Hippocampal formation (tissue), 2 donors: ENCODE results near the gene MAPK4.
"Not testable (repeated sequence)": the region's sequence is repeated elsewhere in the genome, so short reads cannot be mapped to it uniquely, and the experiment has no call there.

Experiments used
- DNase-seq, 2 donors: peaks; one replicate each; lab custom pipeline; 2025; lab: John Stamatoyannopoulos, UW

The MAPK4 gene

DNA sequence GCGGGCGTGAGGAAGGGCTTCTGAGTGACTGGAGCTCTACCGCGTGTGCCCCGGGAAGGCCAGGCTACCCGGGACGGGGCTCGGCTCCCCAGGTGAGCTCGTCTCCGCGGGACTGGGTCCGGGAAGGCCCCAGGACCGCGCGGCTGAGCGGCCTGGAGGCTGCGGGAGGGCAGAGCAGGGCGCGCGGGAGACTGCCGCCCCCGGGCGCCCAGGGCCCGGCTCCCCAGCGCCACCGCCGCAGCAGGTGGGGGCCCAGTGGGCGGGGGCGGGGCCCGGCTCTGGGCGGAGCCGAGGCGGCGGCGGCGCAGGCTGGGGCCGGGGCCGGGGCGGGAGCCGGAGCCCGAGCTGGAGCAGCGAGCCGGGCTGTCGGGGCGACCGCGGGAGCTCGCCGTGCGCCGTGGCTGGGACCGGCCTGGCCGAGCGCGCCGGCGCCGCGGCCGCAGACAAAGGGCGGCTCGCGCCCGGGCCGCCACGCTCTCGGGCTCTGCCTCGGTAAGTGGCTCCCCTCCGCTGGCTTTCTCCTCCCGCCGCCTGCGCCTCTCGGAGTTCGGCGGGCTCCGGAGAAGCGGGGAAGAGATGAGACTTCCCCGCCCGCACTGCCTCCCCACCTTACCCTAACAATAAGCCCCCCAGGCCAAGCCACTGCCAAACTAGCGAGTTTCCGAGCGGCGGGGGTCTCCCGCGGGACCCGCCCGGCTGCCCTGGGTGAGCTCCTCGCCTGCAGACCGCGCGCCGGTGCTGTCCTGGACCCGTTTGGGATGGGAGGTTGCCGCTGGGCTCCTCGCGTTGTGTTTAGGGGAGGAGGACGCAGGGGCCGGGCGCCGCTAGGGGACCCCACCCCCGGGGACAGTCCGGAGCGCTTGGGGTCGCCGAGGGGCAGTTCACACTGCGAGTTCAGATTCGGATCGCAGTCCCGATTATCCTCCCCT lies at the start of gene MAPK4:
TSS of gene MAPK4 (plus strand) at position 336 of the 929 bp plus-strand sequence. CDS start 103,872 bp downstream, outside the sequence.
- peak in 1 of 2 donors; percentile 13 for DNase-seq

DNA sequence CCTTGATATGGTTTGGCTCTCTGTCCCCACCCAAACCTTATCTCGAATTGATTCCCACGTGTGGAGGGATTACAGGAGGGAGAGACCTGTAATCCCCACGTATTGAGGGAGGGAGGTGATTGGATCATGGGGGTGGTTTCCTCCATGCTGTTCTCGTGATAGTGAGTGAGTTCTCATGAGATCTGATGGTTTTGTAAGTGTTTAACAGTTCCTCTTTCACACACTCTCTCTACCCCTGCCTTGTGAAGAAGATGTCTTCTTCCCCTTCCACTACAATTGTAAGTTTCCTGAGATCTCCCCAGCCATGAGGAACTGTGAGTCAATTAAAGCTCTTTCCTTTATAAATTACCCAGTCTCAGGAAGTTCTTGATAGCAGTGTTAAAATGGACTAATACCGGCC lies 42.6 kb upstream of the MAPK4 start:
- not testable (repeated sequence) for DNase-seq

DNA sequence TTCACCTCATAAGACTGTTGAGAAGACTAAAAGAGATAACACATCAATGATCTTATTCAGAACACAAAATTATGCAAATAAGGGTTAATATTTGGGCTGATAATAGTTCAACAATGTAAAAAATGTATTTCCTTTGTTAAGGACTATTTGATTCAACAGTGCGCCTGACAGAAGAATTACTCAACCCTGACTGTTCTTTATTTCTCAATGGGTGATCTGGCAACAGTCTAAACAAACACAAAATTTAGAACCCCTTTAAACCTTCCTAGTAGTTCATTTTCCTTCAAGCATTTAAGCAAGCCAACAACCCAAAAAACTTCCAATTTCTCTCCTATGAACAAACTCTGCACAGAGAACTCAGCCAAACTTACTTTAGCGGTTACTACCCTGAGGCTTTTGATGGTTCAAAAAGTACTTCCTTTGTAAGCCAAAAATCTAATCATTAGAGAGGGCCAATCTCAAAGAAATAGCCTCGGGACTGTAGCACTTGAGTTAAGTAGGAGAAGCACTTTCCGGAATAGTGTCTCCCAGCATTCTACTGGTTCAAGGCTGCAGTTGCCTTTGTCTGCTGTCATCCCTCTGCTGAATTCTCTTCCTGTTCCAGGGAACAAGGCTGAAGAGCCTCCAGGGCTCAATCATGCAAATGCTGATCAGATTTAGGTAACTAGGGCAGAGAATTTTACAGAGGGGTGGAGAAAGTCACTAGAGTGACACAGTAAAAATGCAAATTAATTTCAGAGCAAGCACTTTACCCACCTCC lies 40.9 kb upstream of the MAPK4 start:
- peak in 1 of 2 donors; percentile 41 for DNase-seq

DNA sequence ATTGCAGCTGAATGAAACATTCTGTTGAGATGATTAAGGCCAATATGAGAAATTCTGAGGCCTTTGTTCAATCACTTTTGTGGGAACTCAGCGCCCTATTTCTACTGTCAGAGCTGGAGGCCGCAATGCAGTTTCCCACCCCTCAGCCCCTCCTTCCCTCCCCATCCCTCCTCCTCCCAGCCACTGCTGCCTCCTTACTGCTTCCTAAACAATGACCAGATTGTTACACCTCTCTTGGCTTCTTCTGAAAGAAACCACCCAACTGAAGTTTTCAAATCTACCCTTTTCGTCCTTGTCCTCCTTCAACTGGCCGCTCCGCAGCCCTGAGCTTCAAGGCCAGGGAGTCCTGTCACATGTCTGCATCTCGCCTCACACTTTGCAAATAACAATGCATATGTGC lies 36.7 kb upstream of the MAPK4 start:
- peak in 1 of 2 donors; percentile 27 for DNase-seq

DNA sequence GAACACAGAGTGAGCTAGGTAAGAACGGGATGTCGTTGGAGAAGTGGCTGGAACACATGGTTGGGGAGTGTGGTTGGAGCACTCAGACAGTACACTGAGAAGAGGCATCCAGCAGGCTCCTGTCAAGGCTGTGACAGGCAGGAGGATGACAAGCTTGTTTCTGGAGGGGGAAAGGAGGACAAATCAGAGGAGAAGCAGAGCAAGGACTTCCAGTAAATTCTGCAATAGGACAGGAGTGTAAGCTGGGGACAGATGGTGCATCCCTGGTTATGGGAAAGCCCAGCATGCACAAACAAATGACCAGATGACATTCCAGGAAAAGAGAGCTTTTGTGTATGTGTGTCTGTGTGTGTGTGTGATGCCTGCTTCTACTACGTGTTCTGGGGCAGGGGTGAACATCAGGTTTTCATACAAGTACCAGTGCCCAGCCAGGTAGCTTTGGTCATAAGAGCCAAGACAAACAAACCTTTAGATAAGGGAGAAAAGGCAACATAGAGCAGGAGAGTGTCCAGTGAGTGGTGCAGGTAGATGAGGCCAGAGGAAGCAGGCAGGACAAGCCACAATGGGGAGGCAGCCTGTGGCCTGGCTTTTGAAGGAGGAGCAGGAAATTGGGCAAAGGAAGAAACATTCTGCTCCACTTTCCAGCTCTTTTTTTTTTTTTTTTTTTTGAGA lies 32.1 kb upstream of the MAPK4 start:
- no peak for DNase-seq

GRCh38 chr18:50528806-50529205 lies 31.1 kb upstream of the MAPK4 start:
- DNase-seq = no peak

DNA sequence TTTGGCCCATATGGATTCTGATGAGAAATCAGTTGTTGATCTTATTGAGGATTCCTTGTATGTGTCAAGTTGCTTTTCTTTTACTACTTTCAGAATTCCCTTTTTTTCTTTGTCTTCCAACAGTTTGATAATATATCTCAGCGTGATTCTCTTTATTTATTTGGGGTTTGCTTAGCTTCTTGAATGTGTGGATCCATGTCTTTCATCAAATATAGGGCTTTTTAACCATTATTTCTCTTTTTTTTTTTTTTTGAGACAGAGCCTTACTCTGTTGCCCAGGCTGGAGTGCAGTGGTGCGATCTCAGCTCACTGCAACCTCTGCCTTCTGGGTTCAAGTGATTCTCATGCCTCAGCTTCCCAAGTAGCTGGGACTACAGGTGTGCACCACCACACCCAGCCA lies 26.1 kb upstream of the MAPK4 start:
- not testable (repeated sequence) for DNase-seq

DNA sequence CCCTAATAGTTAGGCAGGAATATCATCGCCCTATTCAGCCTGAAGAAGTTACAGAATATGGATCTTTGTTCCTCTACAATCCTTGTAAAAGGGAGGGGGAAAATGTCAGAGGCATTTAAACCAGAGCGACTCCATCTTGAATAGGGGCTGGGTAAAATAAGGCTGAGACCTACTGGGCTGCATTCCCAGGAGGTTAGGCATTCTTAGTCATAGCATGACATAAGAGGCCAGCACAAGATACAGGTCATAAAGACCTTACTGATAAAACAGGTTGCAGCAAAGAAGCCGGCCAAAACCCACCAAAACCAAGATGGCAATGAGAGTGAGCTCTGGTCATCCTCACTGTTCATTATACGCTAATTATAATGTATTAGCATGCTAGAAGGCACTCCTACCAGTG lies 15.4 kb upstream of the MAPK4 start:
- DNase-seq = not testable (repeated sequence)

DNA sequence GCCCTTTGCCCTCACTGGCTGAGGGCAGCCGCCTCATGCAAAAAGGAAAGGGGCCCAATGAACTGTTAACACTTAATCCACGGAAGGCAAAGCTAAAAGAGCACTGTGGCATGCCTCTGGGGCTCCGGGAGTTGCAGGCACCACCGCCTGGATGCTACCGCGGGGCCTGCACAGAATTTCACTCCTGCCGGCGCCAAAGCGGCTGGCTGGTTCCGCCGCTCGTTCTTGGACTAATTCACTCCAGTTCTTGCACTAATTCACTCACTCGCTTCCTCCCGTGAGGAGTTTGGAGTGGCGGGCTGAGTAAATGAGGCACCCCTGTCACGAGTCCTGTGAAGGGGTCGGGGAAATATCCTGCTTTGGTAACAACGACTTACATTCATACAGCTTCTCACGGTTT lies 14.0 kb upstream of the MAPK4 start:
- no peak for DNase-seq

DNA sequence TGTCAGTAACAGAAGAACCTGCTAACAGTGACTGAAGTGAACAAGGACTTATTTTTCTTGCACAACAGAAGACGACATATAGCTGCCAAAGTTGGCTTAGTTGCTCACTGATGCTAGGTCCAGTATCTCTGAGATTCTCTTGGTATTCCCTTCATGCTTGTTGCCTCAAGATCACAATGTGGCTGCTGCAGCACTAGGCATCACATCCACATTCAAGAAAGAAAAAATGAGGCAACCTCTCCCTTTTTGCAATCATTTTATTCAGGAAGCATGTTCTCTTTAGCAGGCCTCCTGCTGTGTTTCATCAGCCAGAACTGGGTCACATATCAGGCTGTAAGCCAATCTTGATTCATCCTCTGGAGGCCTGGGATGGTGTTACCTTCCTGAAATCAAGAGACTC lies 11.7 kb upstream of the MAPK4 start:
- no peak for DNase-seq

DNA sequence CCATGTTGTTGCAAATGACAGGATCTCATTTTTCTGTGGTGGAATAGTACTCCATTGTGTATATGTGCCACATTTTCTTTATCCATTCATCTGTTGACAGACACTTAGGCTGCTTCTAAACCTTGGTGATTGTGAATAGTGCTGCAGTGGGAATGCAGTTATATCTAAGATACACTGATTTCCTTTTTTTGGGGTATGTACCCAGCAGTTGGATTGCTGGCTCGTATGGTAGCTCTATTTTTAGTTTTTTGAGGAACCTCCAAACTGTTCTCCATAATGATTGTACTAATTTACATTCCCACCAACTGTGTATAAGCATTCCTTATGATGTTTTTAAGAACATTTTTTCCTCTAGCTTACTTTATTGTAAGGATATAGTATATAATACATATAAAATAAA lies 8.2 kb upstream of the MAPK4 start:
- not testable (repeated sequence) for DNase-seq

GRCh38 chr18:50558157-50558556 lies 1.7 kb upstream of the MAPK4 start:
- no peak for DNase-seq

- no peak for DNase-seq
These were observed 737 bp upstream of the MAPK4 start for GRCh38 chr18:50558948-50559751.

- DNase-seq = no peak
These were observed 1.1 kb downstream of the MAPK4 start for GRCh38 chr18:50560681-50561629.

DNA sequence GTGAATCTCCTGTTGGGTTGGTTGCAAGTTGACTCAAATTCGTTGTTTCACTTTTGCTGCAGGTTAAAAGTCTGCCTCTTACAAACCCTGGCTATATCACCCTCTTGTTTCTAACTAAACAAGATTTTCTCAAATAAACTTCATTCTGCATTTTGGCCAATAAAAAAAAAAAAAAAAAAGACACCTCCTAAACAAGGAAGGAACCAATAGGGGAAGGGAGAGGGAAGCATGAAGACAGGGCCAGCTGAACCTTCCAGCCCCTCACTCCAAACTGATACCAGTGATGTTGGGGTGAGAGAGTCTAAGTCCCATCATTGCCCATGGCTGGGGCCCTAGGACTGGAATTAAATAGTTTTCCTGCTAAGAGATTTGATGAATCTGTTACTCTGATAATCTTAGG lies 2.4 kb downstream of the MAPK4 start:
- not testable (repeated sequence) for DNase-seq

GRCh38 chr18:50562686-50563085 lies 2.8 kb downstream of the MAPK4 start:
- DNase-seq = no peak

DNA sequence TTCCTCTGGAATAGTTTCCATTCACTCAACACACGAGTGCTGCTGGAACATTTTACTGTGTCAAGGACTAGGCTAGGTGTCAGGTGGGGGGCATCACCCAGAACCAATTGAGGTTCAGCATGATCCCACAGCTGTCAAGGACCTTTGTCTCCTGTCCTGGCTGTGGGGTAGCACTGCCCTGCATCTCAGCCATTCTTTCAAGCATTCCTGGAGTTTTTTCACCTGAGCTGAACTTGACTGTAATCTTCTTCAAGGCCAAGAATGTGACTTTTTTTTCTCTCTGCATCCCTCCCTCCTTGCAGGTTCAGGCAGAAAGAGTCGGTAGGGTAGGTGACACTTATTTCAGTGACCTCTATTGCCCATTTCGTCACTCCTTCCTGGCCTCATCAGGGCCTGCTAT lies 3.5 kb downstream of the MAPK4 start:
- no peak for DNase-seq

DNA sequence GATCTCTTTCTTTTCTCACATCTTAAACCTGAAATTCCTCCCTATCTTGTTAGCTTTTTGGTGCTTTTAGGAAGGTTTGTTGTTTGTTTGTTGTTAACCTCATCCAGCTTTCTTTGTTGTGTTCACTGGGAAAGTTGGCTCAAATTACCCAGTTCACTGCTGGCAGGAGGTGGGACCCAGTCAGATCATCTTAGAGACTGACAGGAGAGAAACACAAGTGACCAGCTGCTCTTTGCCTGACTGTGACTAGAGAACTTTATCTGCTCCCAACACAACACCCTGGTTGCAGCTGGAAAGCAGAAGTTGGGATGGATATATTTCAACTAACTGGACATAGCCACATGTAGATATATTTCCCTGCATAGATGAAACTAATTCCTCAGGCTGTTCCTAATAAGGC lies 10.0 kb downstream of the MAPK4 start:
- DNase-seq = no peak

GRCh38 chr18:50571606-50572005 lies 11.7 kb downstream of the MAPK4 start:
- no peak for DNase-seq

DNA sequence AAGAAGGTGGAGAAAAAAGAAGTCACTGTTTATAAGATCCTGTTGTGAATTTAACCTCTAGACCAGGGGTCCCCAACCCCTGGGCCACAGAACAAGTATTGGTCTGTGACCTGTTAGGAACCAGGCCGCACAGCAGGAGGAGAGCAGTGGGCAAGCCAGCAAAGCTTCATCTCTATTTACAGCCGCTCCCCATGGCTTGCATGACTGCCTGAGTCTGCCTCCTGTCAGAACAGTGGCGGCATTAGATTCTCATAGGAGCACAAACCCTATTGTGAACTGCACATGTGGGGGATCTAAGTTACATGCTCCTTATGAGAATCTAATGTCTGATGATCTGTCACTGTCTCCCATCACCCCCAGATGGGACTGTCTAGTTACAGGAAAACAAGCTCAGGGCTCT lies 13.3 kb downstream of the MAPK4 start:
- DNase-seq = not testable (repeated sequence)
